Lower lobe of right lung (tissue), 2 donors: Measurements from ENCODE around the gene CDKAL1. TPM values are rescaled to one million over a fixed set of nuclear protein-coding genes. Genes with fewer than 3 reads are reported as not detected.

ENCODE experiments used
- ATAC-seq, 2 donors: fragments of 200-7000 bp; cut with Tn5 transposase; one replicate each; pipeline ENCODE4 v1.9.1; 2020 to 2022; ENCODE audit warnings: mild to moderate bottlenecking in 2 of 2, moderate library complexity in 2 of 2
- DNase-seq: peaks from one replicate; pipeline ENCODE4 v3.0.0-alpha.2; 2020
- H3K27ac ChIP-seq: fragments of 200-600 bp; one replicate; pipeline ENCODE4 v1.8.0; 2022
- H3K27me3 ChIP-seq: fragments of 200-600 bp; one replicate; pipeline ENCODE4 v1.8.0; 2022; ENCODE audit warnings: low read depth
- H3K36me3 ChIP-seq: fragments of 200-600 bp; one replicate; pipeline ENCODE4 v1.8.0; 2022; ENCODE audit warnings: mild to moderate bottlenecking
- H3K4me1 ChIP-seq: fragments of 200-600 bp; one replicate; pipeline ENCODE4 v1.8.0; 2022
- H3K4me3 ChIP-seq: fragments of 200-600 bp; one replicate; pipeline ENCODE4 v1.8.0; 2022; ENCODE audit warnings: mild to moderate bottlenecking
- H3K9me3 ChIP-seq: fragments of 200-600 bp; one replicate; pipeline ENCODE4 v1.8.0; 2022
- intact Hi-C: fragments of 100-400 bp; cut with DNase I; formaldehyde crosslinking; loops from one replicate; pipeline ENCODE4 v1.11.0; 2022
- total RNA-seq: library from RNA; stranded (reverse); fragmentation: NEBNext Ultra II Directional; extraction: Animal tissue kit (Norgen Biotek cat#: 25700); gene quantifications from one replicate; pipeline ENCODE4 v1.2.1, GENCODE V29; 2021
- TF ChIP-seq, protein P1 (sequence below): fragments of 200-600 bp; IDR thresholded peaks from one replicate; pipeline ENCODE4 v1.8.0; 2022; ENCODE audit warnings: antibody characterized with exemption, mild to moderate bottlenecking
- donor health status: DM: no; HTN: yes; CAD: no; lungs with severe emphysema.

Gene CDKAL1
- total RNA-seq, 1 donor from 2014 or later, result 16.0 TPM

DNA sequence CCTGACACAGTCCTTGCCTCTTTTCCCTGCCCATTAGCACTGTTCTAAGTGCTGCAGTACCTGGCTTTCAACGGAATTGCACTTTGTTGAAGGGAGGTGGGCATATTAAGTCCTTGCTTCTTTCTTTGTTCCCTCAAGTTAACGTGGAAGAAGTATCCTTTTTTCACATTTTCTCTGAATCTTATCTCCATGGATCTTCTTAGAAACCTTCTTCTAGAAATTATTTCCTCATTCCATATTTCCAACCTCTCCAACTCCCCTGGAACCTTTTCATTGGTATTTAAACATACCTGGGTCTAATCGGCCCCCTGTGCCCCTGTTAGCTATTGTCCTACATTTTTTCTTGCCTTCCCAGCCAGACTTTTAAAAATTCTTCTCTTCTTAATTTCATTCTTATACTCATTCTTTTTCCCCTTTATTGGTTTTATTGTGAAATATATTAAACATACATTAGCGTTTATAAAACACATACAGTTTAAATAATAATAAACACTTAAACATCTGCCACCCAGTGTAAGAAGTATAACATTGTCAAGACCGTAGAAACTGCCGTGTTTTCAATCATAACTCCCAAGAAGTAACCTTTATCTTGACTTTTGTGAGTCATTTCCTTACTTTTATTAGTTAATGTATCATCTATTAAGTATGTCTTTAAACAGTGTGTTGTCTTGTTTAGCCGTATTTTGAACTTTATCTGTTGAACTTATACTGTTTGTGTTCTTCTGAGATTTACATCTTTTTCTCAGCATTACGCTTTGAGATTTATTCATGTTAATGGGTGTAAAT, 118.2 kb downstream of the CDKAL1 start:
- no peaks in the 10 kb centered on the region for H3K9me3 ChIP-seq
- DNase-seq, result no peak
- no peaks in the 10 kb centered on the region for H3K4me1 ChIP-seq
- no peaks in the 10 kb centered on the region for H3K27me3 ChIP-seq
- ATAC-seq, result no peak
- no peak overlapping the region for H3K4me3 ChIP-seq
- intact Hi-C loops, result no loop called here
- H3K36me3 ChIP-seq, result no peaks in the 10 kb centered on the region
- H3K27ac ChIP-seq, result no peak overlapping the region
- TF ChIP-seq, protein P1, sequence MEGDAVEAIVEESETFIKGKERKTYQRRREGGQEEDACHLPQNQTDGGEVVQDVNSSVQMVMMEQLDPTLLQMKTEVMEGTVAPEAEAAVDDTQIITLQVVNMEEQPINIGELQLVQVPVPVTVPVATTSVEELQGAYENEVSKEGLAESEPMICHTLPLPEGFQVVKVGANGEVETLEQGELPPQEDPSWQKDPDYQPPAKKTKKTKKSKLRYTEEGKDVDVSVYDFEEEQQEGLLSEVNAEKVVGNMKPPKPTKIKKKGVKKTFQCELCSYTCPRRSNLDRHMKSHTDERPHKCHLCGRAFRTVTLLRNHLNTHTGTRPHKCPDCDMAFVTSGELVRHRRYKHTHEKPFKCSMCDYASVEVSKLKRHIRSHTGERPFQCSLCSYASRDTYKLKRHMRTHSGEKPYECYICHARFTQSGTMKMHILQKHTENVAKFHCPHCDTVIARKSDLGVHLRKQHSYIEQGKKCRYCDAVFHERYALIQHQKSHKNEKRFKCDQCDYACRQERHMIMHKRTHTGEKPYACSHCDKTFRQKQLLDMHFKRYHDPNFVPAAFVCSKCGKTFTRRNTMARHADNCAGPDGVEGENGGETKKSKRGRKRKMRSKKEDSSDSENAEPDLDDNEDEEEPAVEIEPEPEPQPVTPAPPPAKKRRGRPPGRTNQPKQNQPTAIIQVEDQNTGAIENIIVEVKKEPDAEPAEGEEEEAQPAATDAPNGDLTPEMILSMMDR, result no peak

DNA sequence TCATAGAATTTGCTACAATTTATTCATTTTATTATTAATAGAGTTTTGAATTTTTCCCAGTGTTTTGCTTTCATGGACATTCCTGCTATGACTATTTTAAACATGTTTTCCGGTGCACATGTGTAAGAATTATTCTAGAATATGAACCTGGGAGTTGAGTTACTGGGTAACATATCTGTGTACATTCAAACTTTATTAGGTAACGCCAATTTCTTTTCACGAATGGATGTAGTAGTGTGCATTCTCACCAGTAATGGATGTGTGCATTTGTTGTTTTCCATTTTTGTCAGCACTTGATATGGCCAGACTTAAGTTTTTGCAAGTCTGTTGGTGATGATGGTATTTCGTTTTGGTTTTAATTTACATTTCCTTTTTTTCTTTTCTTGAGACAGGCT, 118.8 kb downstream of the CDKAL1 start:
- no peak for ATAC-seq
- intact Hi-C loops, result no loop called here
- Histone ChIP-seq H3K36me3 (no peaks in the 10 kb centered on the region), H3K4me1 (no peaks in the 10 kb centered on the region), H3K27me3 (no peaks in the 10 kb centered on the region), H3K9me3 (no peaks in the 10 kb centered on the region), H3K27ac (no peak overlapping the region), H3K4me3 (no peak overlapping the region)
- TF ChIP-seq, protein P1, result no peak
- DNase-seq, result no peak

DNA sequence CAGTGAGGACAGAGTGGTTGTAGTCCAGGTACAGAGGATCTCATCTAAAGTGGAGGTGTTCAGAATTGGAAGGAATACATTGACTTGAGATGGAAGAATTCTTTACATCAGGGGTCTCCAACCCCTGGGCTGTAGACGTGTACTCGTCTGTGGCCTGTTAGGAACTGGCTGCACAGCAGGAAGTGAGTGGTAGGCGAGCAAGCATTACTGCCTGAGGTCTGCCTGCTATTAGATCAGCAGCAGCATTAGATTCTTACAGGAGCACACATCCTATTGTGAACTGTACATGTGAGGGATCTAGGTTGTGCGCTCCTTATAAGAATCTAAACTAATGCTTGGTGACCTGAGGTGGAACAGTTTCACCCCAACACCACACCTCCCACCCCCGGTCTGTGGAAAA, 121.1 kb downstream of the CDKAL1 start:
- H3K4me3 ChIP-seq, result no peak overlapping the region
- DNase-seq (no peak), ATAC-seq (no peak)
- H3K27me3 ChIP-seq, result no peaks in the 10 kb centered on the region
- no peak overlapping the region for H3K27ac ChIP-seq
- TF ChIP-seq, protein P1, result no peak
- H3K36me3 ChIP-seq, result no peaks in the 10 kb centered on the region
- intact Hi-C loops, result no loop called here
- H3K9me3 ChIP-seq, result no peaks in the 10 kb centered on the region
- H3K4me1 ChIP-seq, result no peaks in the 10 kb centered on the region

DNA sequence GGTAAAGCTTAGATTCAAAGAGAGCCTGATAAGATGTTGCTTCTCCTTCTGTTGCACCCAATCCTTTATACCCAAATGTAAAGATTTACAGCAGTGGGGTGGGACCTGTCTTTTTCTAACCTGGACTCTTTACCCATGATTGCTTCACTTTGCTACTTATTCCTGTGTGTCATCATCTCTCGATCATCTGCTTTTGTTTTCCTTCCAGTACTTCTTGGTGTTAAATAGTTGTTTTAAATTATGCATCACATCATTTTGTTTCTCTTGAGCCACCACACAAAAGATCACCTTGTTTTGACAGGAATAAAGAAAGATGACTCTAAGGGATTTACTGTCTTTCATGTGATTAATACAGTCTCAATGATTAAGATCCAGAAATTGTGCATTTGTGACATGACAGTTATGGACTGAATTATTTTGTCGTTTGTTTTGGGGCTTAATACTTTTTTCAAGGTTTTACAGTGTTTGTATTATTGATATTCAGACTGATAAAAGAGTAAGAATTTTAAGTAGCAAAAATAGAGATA, 123.1 kb downstream of the CDKAL1 start:
- Histone ChIP-seq H3K36me3 (no peaks in the 10 kb centered on the region), H3K27me3 (no peaks in the 10 kb centered on the region), H3K27ac (no peak overlapping the region), H3K9me3 (no peaks in the 10 kb centered on the region), H3K4me1 (no peaks in the 10 kb centered on the region), H3K4me3 (no peak overlapping the region)
- intact Hi-C loops, result no loop called here
- ATAC-seq (no peak), DNase-seq (no peak)
- TF ChIP-seq, protein P1, result no peak

DNA sequence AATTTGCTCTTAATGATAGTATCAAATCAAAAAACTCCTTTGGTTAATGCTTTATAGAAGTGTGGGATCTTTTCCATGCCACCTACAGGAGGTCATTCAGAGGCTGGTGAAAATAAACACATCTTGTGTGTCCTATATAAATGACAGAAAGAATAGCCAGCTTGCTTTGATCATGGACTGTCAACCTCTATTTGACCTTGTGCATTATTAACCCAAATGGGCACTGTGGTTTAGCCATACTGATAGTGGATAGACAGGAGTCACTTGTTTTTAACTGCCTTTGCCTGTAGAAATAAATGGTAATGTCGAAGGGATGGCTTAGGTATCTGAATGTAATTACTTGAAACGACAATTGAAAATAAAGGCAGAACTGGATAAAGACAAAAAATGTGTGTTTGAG, 123.8 kb downstream of the CDKAL1 start:
- no peaks in the 10 kb centered on the region for H3K36me3 ChIP-seq
- no peak for DNase-seq
- H3K27ac ChIP-seq, result no peak overlapping the region
- TF ChIP-seq, protein P1, result no peak
- no peaks in the 10 kb centered on the region for H3K27me3 ChIP-seq
- intact Hi-C loops, result no loop called here
- H3K4me3 ChIP-seq, result no peak overlapping the region
- H3K9me3 ChIP-seq, result no peaks in the 10 kb centered on the region
- ATAC-seq, result no peak
- no peaks in the 10 kb centered on the region for H3K4me1 ChIP-seq
